GM12873 (cell line): ENCODE measurements around the gene CPPED1.

ENCODE experiments used
- TF ChIP-seq, protein P1 (sequence below): IDR thresholded peaks from 2 replicates; pipeline ENCODE4 v1.5.1; 2012; ENCODE audit warnings: low read depth, mild to moderate bottlenecking, moderate library complexity, low read length, control low read depth; ENCODE audit not compliant: insufficient read depth; ENCODE audit errors: missing control alignments

Gene CPPED1

DNA sequence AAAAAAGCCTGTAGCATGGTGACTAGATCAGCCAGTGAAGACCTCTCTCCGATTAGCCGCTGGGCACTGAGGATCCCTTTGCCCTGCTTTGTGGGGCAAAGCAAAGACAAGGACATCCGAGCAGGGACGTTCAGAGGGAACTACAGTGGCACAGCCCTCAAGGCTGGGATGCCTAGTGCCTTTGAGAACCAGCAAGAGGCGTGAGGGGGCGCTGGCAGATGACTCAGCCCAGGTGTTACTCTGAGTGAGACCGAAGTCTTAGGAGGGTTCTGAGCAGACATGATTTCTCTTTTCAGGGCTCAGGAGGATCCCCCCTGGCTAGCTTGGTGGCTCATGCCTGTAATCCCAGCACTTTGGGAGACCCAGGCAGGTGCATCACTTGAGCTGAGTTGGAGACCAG is 178.6 kb downstream of the CPPED1 start:
- TF ChIP-seq, protein P1, sequence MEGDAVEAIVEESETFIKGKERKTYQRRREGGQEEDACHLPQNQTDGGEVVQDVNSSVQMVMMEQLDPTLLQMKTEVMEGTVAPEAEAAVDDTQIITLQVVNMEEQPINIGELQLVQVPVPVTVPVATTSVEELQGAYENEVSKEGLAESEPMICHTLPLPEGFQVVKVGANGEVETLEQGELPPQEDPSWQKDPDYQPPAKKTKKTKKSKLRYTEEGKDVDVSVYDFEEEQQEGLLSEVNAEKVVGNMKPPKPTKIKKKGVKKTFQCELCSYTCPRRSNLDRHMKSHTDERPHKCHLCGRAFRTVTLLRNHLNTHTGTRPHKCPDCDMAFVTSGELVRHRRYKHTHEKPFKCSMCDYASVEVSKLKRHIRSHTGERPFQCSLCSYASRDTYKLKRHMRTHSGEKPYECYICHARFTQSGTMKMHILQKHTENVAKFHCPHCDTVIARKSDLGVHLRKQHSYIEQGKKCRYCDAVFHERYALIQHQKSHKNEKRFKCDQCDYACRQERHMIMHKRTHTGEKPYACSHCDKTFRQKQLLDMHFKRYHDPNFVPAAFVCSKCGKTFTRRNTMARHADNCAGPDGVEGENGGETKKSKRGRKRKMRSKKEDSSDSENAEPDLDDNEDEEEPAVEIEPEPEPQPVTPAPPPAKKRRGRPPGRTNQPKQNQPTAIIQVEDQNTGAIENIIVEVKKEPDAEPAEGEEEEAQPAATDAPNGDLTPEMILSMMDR, result no peak

DNA sequence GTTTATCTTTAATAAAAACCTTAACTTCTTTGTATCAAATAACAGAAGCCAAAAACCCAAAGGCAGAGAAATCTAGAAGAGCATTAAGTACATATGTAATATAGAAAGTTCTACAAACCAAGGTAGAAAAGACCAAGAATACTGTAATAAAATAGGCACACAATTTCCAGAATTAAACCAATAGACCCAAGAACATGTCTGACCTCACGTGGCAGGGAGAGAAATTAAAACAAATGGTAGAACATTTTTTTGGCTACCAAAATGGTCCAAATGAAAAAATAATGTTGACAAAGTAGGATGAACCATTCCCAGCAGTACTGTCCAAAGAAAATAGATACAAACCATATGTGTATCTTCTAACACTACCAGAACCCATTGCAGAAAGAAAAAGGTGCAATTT is 183.5 kb downstream of the CPPED1 start:
- TF ChIP-seq, protein P1, result no peak

DNA sequence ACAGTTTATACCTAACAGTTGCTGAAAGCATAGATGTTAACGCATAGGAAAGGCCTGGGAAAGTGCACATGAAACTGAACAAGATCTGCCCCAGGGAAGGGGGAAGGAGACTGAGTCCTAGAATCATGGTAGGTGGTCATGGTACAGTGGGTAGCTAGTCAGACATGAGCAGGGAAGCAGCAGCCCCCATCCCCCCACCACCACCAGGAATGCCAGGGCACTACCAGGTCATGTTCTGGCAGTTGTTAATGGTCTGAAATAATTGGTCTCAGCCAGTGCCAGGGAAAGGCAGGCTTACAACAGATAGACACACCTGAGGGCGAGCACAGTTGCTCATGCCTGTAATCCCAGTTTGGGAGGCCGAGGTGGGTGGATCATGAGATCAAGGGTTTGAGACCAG is 185.2 kb downstream of the CPPED1 start:
- TF ChIP-seq, protein P1, result no peak

DNA sequence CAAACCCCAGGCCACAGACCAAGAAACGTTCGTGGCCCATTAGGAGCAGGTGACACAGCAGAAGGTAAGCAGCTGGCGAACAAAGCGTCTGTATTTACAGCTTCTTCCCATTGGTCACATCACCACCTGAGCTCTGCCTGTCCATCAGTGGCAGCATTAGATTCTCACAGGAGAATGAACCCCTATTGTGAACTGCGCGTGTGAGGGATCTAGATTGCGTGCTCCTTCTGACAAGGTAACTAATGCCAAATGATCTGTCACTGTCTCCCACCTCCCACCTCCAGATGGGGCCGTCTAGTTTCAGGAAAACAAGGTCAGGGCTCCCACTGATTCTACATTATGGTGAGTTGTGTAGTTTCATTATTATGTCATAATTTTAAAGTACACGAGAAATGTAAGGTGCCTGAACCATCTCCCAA is 186.3 kb downstream of the CPPED1 start:
- TF ChIP-seq, protein P1, result no peak

DNA sequence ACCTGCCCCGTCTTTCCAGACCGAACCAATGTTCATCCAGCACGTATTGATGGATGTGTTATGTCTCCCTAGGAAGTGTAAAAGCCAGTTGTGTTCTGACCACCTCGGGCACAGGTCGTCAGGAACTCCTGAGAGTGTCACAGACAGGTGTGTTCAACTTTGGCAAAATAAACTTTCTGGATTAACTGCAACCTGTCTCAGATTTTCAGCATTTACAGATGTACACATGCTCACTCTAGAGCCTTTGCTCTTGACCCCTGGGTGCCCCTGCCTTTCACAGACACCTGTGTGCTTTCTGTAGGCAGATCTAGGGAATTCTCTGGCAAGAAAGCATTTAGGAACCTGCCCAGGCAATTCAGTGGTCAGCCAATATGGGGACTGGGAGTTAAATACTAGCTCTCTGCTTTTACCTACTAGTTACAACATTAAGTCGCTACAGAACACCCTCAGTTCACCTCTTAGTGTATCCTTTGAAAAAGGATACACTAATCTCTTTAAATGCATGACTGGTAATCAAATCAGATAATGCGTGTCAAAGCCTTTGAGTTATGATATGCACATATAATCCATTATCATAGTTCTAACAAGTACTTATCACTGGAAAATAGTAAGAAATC is 188.9 kb downstream of the CPPED1 start:
- TF ChIP-seq, protein P1, result no peak

DNA sequence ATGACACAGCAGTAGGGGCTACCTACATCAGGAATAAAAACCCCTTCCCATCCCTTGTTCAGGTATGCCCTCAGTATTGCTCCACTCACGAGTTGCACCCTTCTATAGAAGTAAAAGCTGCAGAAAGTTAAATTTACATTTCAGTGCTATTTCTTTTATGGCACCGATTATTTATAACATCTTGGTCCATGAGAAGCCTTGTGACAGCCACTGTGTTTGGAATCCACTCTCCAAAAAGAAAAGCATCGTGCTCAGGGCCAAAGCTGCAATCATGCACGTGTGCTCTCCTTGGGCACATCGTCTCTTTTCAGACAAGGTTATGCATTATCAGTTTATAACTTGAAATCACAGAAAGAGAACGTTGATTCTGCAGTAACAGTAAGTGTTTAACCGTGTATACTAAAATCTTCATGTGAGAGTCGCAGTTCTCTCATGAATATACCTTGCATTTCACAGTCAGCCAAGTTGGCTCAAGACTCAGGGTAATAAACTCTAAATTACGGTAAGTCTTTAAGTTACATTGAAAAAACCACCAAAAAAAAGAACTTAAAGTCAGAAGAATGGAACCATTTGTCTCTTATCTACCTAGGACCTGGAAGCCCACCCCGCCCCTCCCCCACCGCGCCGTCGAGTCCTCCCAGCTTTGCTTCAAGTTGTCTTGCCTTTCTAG is 189.6 kb downstream of the CPPED1 start:
- TF ChIP-seq, protein P1, result no peak

DNA sequence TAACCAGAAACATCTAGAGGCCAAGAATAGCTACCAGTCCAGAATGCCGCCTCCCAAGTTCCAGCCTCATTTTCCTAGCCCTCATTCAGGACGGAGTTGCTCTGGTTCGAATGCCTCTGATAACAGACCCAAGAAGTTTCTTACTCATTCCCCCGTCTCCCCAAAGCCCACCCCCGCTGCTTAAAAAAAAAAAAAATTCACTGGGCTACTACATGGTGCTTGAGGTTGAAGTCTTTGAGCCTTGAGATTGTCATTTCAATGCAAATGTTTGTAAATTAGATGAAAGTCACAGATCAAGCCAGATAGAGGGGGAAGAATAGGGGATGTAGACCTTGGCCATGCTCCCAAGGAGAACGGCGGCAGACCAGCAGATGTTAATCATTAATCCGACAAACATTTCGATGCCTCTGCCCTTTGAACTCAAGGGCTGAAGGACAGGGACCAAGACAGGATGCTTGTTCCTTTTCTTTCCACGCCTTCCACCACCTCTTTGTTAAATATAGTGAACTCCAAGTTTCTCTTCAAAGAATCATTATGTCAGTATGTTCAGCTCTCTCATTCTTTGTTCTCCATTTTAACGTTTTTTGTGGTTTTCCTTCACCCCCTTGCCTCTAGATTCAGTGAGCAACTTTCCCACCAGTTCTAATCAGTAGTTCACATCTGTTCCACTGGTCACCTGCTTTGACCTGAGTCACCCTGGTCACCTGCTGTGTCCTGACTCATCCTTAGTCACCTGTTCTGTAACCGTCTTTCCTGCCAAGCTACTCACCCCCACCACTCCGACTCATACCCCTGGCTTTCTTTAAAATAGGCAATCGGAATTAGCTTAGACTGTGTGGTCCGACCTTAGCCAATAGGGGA is 190.3 kb downstream of the CPPED1 start:
- TF ChIP-seq, protein P1, result no peak
